ENCODE measurements around the gene NCKAP1.
"Not testable (repeated sequence)": the region's sequence is repeated elsewhere in the genome, so short reads cannot be mapped to it uniquely, and the experiment has no call there.

Gene NCKAP1

DNA sequence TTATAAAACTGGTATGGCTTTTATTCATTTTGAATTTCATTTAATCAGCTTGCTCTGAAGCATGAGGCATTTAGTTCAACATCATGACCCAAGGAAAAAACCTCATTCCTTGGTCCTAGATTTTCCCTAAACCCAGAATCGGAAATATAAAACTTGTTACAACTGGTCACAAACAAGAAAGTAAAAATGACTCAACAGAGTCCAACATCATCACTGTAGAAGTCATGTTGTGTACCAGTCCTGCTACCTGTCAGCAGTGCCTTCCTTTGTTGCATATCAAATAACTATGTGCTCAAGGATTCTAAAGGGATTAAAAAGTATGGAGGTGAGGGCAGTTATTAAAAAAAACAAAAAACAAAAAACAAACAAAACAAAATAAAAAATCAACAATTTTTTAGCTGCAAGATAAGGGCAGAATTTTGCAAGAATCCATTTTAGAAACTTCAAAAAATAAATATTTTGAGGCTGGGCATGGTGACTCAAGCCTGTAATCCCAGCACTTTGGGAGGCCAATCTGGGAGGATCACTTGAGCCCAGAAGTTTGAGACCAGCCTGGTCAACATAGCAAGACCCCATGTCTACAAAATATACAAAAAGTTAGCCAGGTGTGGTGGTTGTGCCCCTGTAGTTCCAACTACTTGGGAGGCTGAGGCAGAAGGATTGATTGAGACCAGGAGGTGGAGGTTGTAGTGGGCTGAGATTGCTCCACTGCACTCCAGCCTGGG, 18.4 kb downstream of the NCKAP1 start:
- TF ChIP-seq NFRKB (IDR thresholded peaks at IDR 0.05) = no peak
- no peak for TF ChIP-seq FOXA1 (IDR thresholded peaks at IDR 0.05)
- no peak for TF ChIP-seq FOXM1 (IDR thresholded peaks at IDR 0.05; ENCODE audit: borderline replicate concordance)
- TF ChIP-seq, protein P1, sequence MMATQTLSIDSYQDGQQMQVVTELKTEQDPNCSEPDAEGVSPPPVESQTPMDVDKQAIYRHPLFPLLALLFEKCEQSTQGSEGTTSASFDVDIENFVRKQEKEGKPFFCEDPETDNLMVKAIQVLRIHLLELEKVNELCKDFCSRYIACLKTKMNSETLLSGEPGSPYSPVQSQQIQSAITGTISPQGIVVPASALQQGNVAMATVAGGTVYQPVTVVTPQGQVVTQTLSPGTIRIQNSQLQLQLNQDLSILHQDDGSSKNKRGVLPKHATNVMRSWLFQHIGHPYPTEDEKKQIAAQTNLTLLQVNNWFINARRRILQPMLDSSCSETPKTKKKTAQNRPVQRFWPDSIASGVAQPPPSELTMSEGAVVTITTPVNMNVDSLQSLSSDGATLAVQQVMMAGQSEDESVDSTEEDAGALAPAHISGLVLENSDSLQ (IDR thresholded peaks at IDR 0.05) = no peak
- TF ChIP-seq FOXK2 (IDR thresholded peaks at IDR 0.05) = no peak
- no peak for TF ChIP-seq HDGF (IDR thresholded peaks at IDR 0.05; ENCODE audit: borderline replicate concordance)
- TF ChIP-seq BHLHE40 (IDR thresholded peaks at IDR 0.05; ENCODE audit: borderline replicate concordance) = no peak
- no peak for TF ChIP-seq L3MBTL2 (conservative IDR thresholded peaks at IDR 0.05)
- TF ChIP-seq ARNT (IDR thresholded peaks at IDR 0.05) = no peak
- TF ChIP-seq TARDBP (IDR thresholded peaks at IDR 0.05) = no peak
- TF ChIP-seq CTBP1 (IDR thresholded peaks at IDR 0.05; ENCODE audit: borderline replicate concordance) = no peak
- TF ChIP-seq ZNF384 (IDR thresholded peaks at IDR 0.05) = no peak
- TF ChIP-seq ELF4 (IDR thresholded peaks at IDR 0.05) = no peak
- DNase-seq (ENCODE audit: extremely low spot score) = no peak
- CTCF ChIA-PET = no interaction called here
- POLR2A ChIA-PET = no interaction called here

- POLR2A ChIA-PET; CTCF ChIA-PET; DNase-seq (ENCODE audit: extremely low spot score): not testable (repeated sequence)
Measured at GRCh38 chr2:183017845-183018244, 20.4 kb downstream of the NCKAP1 start.

- TF ChIP-seq TARDBP (IDR thresholded peaks at IDR 0.05) = no peak
- no peak for TF ChIP-seq FOXM1 (IDR thresholded peaks at IDR 0.05; ENCODE audit: borderline replicate concordance)
- TF ChIP-seq FOXK2 (IDR thresholded peaks at IDR 0.05) = no peak
- no peak for TF ChIP-seq SUZ12 (IDR thresholded peaks at IDR 0.05)
- TF ChIP-seq FOXA1 (IDR thresholded peaks at IDR 0.05) = no peak
- no peak for TF ChIP-seq HDGF (IDR thresholded peaks at IDR 0.05; ENCODE audit: borderline replicate concordance)
- TF ChIP-seq, protein P1 (IDR thresholded peaks at IDR 0.05) = no peak
- CTCF ChIA-PET = no interaction called here
- POLR2A ChIA-PET = interaction anchor here (2.0 kb wide), 1 partner anchor 23 kb away, joined by 4 read pairs; no protein-coding TSS in a partner anchor
- DNase-seq (ENCODE audit: extremely low spot score) = no peak
Measured at GRCh38 chr2:183014005-183014404, 24.3 kb downstream of the NCKAP1 start.

- no peak for DNase-seq (ENCODE audit: extremely low spot score)
- TF ChIP-seq ELF4 (IDR thresholded peaks at IDR 0.05) (no peak), TARDBP (IDR thresholded peaks at IDR 0.05) (no peak), ARNT (IDR thresholded peaks at IDR 0.05) (no peak), HDGF (IDR thresholded peaks at IDR 0.05; ENCODE audit: borderline replicate concordance) (no peak), FOXA1 (IDR thresholded peaks at IDR 0.05) (no peak), L3MBTL2 (conservative IDR thresholded peaks at IDR 0.05) (no peak), ZNF384 (IDR thresholded peaks at IDR 0.05) (no peak), FOXK2 (IDR thresholded peaks at IDR 0.05) (no peak), NFRKB (IDR thresholded peaks at IDR 0.05) (no peak), FOXM1 (IDR thresholded peaks at IDR 0.05; ENCODE audit: borderline replicate concordance) (no peak), SP1 (IDR thresholded peaks at IDR 0.05) (no peak), SUZ12 (IDR thresholded peaks at IDR 0.05) (no peak)
- TF ChIP-seq, protein P1 (IDR thresholded peaks at IDR 0.05) = no peak
- ChIA-PET CTCF (no interaction called here), POLR2A (no interaction called here)
Measured at GRCh38 chr2:183011743-183012142, 26.5 kb downstream of the NCKAP1 start.

DNA sequence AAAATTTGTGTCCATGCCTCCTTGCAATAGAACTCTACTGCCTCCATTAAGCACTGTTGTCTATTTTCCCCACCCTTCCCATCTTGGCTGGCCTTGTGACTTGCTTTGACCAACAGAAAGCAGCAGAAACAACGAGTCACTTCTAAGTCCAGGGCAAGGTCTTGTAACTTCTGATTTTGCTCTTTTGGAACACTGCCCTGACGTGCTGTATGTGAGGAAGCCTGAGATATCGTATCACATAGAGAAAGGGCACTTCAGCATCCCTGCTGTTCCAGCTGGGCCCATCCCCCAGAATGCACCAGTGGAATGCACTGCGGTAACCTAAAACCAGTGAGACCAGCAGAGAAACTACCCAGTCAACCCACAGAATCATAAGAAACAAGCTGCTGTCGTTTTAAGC, 28.1 kb downstream of the NCKAP1 start:
- POLR2A ChIA-PET = no interaction called here
- TF ChIP-seq HDGF (IDR thresholded peaks at IDR 0.05; ENCODE audit: borderline replicate concordance) (no peak), TARDBP (IDR thresholded peaks at IDR 0.05) (no peak), ARNT (IDR thresholded peaks at IDR 0.05) (no peak), NFRKB (IDR thresholded peaks at IDR 0.05) (no peak), FOXK2 (IDR thresholded peaks at IDR 0.05) (no peak)
- peak; percentile 69 for DNase-seq (ENCODE audit: extremely low spot score)
- CTCF ChIA-PET = no interaction called here

DNA sequence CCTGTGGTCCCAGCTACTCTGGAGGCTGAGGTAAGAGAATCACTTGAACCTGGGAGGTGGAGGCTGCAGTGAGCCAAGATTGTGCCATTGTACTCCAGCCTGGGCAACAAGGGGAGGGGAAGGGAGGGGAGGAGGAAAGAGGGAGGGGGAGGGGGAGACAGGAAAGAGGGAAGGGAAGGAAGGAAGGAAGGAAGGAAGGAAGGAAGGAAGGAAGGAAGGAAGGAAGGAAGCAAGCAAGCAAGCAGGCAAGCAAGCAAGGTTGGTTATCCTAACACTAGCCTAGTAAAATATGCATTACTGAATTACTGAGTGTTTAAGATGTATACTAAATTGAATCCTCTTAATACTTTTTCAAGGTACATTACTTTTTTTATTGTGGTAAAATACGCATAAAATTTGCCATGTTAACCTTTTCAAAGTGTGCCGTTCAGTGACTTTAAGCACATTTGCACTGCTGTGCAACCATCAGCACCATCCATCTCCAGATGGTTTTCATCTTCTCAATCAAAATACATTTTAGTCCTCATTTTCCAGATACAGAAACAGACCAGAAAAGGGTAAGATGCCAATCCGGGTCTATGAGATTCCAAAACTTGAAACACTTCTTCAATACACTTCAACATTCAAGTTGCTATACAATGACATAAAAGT, 28.9 kb downstream of the NCKAP1 start:
- no peak for DNase-seq (ENCODE audit: extremely low spot score)
- CTCF ChIA-PET = no interaction called here
- TF ChIP-seq LEF1 (IDR thresholded peaks at IDR 0.05; ENCODE audit: borderline replicate concordance) = no peak
- POLR2A ChIA-PET = no interaction called here

GRCh38 chr2:183001948-183002347, 36.3 kb downstream of the NCKAP1 start:
- TF ChIP-seq ZNF384 (IDR thresholded peaks at IDR 0.05) = no peak
- TF ChIP-seq SUZ12 (IDR thresholded peaks at IDR 0.05) = no peak
- TF ChIP-seq FOXK2 (IDR thresholded peaks at IDR 0.05) = no peak
- TF ChIP-seq HDGF (IDR thresholded peaks at IDR 0.05; ENCODE audit: borderline replicate concordance) = no peak
- TF ChIP-seq SP1 (IDR thresholded peaks at IDR 0.05) = no peak
- TF ChIP-seq LEF1 (IDR thresholded peaks at IDR 0.05; ENCODE audit: borderline replicate concordance) = no peak
- ChIA-PET CTCF (no interaction called here), POLR2A (no interaction called here)
- no peak for DNase-seq (ENCODE audit: extremely low spot score)
